ENCODE data around the gene GCNA. TPM values are rescaled to one million over a fixed set of nuclear protein-coding genes. Genes with fewer than 3 reads are reported as not detected.
"Not testable (repeated sequence)": the region's sequence is repeated elsewhere in the genome, so short reads cannot be mapped to it uniquely, and the experiment has no call there.

Gene GCNA
- total RNA-seq, 2 donors from 2014 or later, result 0.48 to 3.0 TPM

GRCh38 chrX:71637848-71638247, 59.6 kb downstream of the GCNA start:
- no peak for TF ChIP-seq CTCF (IDR thresholded peaks at IDR 0.05)
- H3K36me3 ChIP-seq, result no peaks in the 10 kb centered on the region
- H3K27me3 ChIP-seq, result no peaks in the 10 kb centered on the region
- no peaks in the 10 kb centered on the region for H3K9me3 ChIP-seq
- H3K27ac ChIP-seq, result no peak overlapping the region
- peaks cover 0 to 4% of the 10 kb centered on the region in 2 donors for H3K4me1 ChIP-seq
- no peak overlapping the region for H3K4me3 ChIP-seq
- no peak for DNase-seq (ENCODE audit: low spot score)

DNA sequence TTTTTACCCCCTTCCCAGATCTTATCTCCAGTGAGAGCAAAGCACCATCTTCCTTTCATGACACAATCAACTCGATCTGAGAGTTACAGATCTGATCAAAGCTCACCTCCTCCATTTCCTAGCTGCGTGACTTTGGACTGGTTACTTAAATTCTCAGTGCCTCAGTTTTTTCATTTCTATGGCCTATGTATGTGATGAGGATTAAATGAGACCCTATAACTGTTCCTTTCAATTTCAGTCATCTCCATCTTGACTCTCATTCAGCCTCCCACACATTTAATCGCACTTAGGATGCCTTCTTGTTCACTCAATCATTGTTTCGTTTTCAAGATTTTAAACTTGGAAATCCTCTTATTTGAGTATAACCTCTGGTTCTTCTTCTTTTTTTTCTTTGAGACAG, 60.2 kb downstream of the GCNA start:
- H3K27me3 ChIP-seq, result no peaks in the 10 kb centered on the region
- H3K27ac ChIP-seq, result no peak overlapping the region
- H3K4me1 ChIP-seq, result no peaks in the 10 kb centered on the region
- no peak for DNase-seq (ENCODE audit: low spot score)
- no peaks in the 10 kb centered on the region for H3K36me3 ChIP-seq
- no peak for TF ChIP-seq CTCF (IDR thresholded peaks at IDR 0.05)
- H3K4me3 ChIP-seq, result no peak overlapping the region
- no peaks in the 10 kb centered on the region for H3K9me3 ChIP-seq

DNA sequence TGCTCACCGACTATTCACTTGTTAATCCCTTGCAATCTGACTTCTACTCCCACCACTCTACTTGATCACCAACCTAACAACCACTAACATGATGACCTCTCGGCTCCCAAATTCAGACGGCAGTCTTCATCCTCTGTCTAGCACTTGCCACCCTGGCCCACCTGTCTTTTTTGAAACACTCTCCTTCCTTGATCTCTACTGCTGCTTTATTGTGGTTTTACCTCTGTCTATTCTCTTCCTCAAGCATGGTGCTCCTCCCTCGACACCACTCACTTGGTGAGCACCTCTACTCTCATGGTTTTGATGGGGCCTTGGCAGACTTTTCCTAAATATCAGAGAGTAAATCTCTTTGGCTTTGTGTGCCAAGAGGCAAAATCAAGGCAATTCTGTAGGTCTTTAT, 61.8 kb downstream of the GCNA start:
- Histone ChIP-seq H3K36me3 (no peaks in the 10 kb centered on the region), H3K27me3 (no peaks in the 10 kb centered on the region), H3K27ac (no peak overlapping the region), H3K4me1 (no peaks in the 10 kb centered on the region), H3K9me3 (no peaks in the 10 kb centered on the region), H3K4me3 (no peak overlapping the region)
- no peak for TF ChIP-seq CTCF (IDR thresholded peaks at IDR 0.05)
- DNase-seq (ENCODE audit: low spot score), result no peak

GRCh38 chrX:71644406-71644805, 66.2 kb downstream of the GCNA start:
- not testable (repeated sequence) for H3K9me3 ChIP-seq; DNase-seq (ENCODE audit: low spot score); H3K27me3 ChIP-seq; H3K36me3 ChIP-seq; H3K27ac ChIP-seq; H3K4me3 ChIP-seq; H3K4me1 ChIP-seq

DNA sequence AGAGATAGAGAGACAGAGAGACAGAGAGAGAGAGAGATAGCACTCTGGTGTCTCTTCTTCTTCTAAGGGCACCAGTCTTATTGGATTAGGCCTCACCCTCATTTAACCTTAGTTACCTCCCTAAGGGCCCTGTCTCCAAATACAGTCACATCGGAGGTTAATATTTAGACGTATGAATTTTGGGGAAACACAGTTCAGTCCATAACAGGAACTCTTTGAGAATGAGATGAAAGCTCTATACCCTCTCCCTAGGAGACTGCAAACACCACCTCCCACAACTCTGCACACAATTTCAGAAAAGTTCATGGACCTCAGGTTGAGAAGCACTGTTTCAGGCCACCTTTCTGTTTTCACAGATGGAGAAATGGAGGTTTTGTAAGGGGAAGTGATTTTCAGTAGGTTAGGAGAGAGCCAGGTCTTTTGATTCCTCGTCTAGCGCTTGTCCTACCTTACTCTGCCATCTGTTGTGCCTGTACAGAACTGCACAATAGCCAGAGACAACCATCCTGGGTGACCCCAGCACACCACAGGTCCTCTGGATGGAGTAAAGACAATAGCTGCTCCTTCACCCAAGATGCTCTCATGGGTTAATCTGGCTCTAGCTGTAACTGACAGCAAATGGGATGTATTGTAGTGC, 72.2 kb downstream of the GCNA start:
- no peak overlapping the region for H3K27ac ChIP-seq
- no peak overlapping the region for H3K4me3 ChIP-seq
- H3K4me1 ChIP-seq, result no peaks in the 10 kb centered on the region
- no peak for DNase-seq (ENCODE audit: low spot score)
- H3K36me3 ChIP-seq, result no peaks in the 10 kb centered on the region
- H3K9me3 ChIP-seq, result no peaks in the 10 kb centered on the region
- H3K27me3 ChIP-seq, result no peaks in the 10 kb centered on the region
- peak in 1 of 2 donors; percentile 32 for TF ChIP-seq CTCF (IDR thresholded peaks at IDR 0.05)

DNA sequence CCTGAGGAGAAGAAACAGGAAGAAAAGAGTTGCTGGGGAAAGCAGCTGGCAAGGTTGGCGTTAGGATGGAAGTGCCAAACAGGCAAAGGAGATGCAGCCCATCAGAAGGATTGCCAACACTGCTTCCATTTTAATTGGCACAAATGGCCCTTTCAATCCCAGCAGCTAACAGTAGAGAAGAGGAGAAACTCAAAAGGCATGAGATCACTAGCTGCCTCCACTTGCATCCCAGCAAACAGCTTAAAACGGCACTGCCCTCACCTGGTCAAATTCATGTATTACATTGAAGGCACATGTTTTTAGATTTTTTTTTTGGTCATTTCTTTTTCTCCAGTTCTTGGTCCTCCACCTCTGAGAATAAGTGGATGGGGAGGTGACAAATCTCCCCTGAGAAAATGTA, 74.2 kb downstream of the GCNA start:
- DNase-seq (ENCODE audit: low spot score), result no peak

More for the DNA sequence above, 74.2 kb downstream of the GCNA start:
- Histone ChIP-seq H3K4me3 (no peak overlapping the region), H3K27me3 (no peaks in the 10 kb centered on the region), H3K4me1 (no peaks in the 10 kb centered on the region), H3K36me3 (no peaks in the 10 kb centered on the region), H3K9me3 (no peaks in the 10 kb centered on the region), H3K27ac (no peak overlapping the region)
- TF ChIP-seq CTCF (IDR thresholded peaks at IDR 0.05), result peak; percentile 23 to 68

Data from right atrium auricular region (tissue), 2 donors.